Measurements from ENCODE around the gene ATP8B1. TPM values are rescaled to one million over a fixed set of nuclear protein-coding genes. Genes with fewer than 3 reads are reported as not detected.

Gene ATP8B1
- total RNA-seq, 1 experiment from 2014 or later: 1.1 TPM

GRCh38 chr18:57784034-57784800 is 18.9 kb downstream of the ATP8B1 start:
- Histone ChIP-seq H3K18ac (ENCODE audit: insufficient read length, low read depth, low read length) (no peak overlapping the region), H3K4ac (ENCODE audit: low read depth, low read length) (no peak overlapping the region), H4K5ac (ENCODE audit: insufficient read length, low read depth, low read length) (no peak overlapping the region), H3K79me2 (ENCODE audit: insufficient read depth, low read length) (no peaks in the 10 kb centered on the region), H2BK20ac (ENCODE audit: low read depth, low read length, poor library complexity, severe bottlenecking) (no peak overlapping the region), H3K27me3 (ENCODE audit: insufficient read depth, low read length) (no peaks in the 10 kb centered on the region), H2BK15ac (ENCODE audit: low read depth, low read length) (no peak overlapping the region), H3K56ac (ENCODE audit: insufficient read length, low read depth, low read length) (no peak overlapping the region), H3K9me3 (ENCODE audit: control insufficient read depth, low read depth, low read length) (no peaks in the 10 kb centered on the region), H2BK120ac (ENCODE audit: low read depth, low read length, poor library complexity, severe bottlenecking) (no peak overlapping the region), H2BK5ac (ENCODE audit: insufficient read length, low read length) (no peak overlapping the region), H3K9ac (ENCODE audit: extremely low read depth, insufficient read length, low read length) (no peak overlapping the region), H2BK12ac (ENCODE audit: insufficient read length, low read depth, low read length) (no peak overlapping the region), H3K23ac (ENCODE audit: insufficient read length, low read depth, low read length) (no peak overlapping the region), H3K79me1 (ENCODE audit: insufficient read depth, low read depth, low read length, poor library complexity, severe bottlenecking) (no peaks in the 10 kb centered on the region), H4K8ac (replicated peaks; ENCODE audit: insufficient read length, low read depth, low read length) (no peak overlapping the region), H2AK5ac (ENCODE audit: insufficient read length, low read length) (no peak overlapping the region), H3K4me1 (ENCODE audit: insufficient read depth, low read length) (peaks cover 7% of the 10 kb centered on the region; the same call in 1 of the 2 replicates), H3K14ac (ENCODE audit: insufficient read depth, low read length) (no peak overlapping the region), H3K27ac (ENCODE audit: insufficient read length, low read depth, low read length) (no peak overlapping the region), H3K23me2 (ENCODE audit: insufficient read length, low read depth, low read length, poor library complexity, severe bottlenecking) (no peaks in the 10 kb centered on the region), H4K91ac (ENCODE audit: insufficient read length, low read depth, low read length) (no peak overlapping the region), H4K20me1 (ENCODE audit: control insufficient read depth, insufficient read depth, insufficient read length) (no peaks in the 10 kb centered on the region), H3K4me2 (ENCODE audit: insufficient read depth, insufficient read length, low read length) (no peak overlapping the region), H3T11ph (ENCODE audit: low read length) (no peak overlapping the region), H2AFZ (ENCODE audit: low read length) (no peak overlapping the region)
- TF ChIP-seq CTCF (conservative IDR thresholded peaks at IDR 0.05): no peak
- peaks cover 15 to 16% of the 10 kb centered on the region in 2 experiments for H3K4me1 Mint-ChIP-seq
- H3K27ac Mint-ChIP-seq: peak overlapping the region in 2 of 3 experiments; percentile 3 to 7; a peak in 1 of 7 replicates
- DNase-seq: no peak
- H3K4me3 Mint-ChIP-seq: no peak overlapping the region
- no peaks in the 10 kb centered on the region for H3K36me3 Mint-ChIP-seq (ENCODE audit: insufficient read depth in 1 of 3, low read depth in 3 of 3)
- no CpG with 5 or more reads among the region's 16 CpGs for WGBS (ENCODE audit: extremely low coverage, insufficient read length, low lambda C conversion rate)
- H3K9me3 Mint-ChIP-seq: no peaks in the 10 kb centered on the region; a peak in 1 of 5 replicates
- peaks cover 3% of the 10 kb centered on the region for H3K27me3 Mint-ChIP-seq (ENCODE audit: low read depth)

Data from H9 (cell line).